ENCODE data around the gene PIM1. TPM values are rescaled to one million over a fixed set of nuclear protein-coding genes. Genes with fewer than 3 reads are reported as not detected.
A peak's percentile ranks its signal among the peaks of the same experiment; 100 is the strongest.

PIM1 gene
- total RNA-seq, 2 donors from 2014 or later = 4.8 to 35.3 TPM

GRCh38 chr6:37168163-37168758 lies 1.7 kb upstream of the PIM1 start:
- DNase-seq (ENCODE audit: low spot score) = no peak
- intact Hi-C loops (cut with DNase I) = no loop called here
- Histone ChIP-seq H3K36me3 (no peaks in the 10 kb centered on the region), H3K27ac (peak overlapping the region; percentile 84 to 90), H3K4me3 (no peak overlapping the region), H3K27me3 (replicated peaks; ENCODE audit: insufficient read depth) (no peaks in the 10 kb centered on the region), H3K9me3 (no peaks in the 10 kb centered on the region), H3K4me1 (replicated peaks) (peaks cover 5% of the 10 kb centered on the region)
- 80% methylated on average over 5 of the region's 5 CpGs for WGBS
- TF ChIP-seq POLR2A (IDR thresholded peaks at IDR 0.05) = no peak
- no peak for TF ChIP-seq POLR2AphosphoS5 (IDR thresholded peaks at IDR 0.05)
- TF ChIP-seq CTCF (IDR thresholded peaks at IDR 0.05) = no peak

- Histone ChIP-seq H3K9me3 (no peaks in the 10 kb centered on the region), H3K27ac (peak overlapping the region; percentile 84 to 90), H3K4me3 (peak overlapping the region; percentile 54), H3K36me3 (peaks cover 0 to 6% of the 10 kb centered on the region in 2 donors), H3K27me3 (replicated peaks; ENCODE audit: insufficient read depth) (no peaks in the 10 kb centered on the region), H3K4me1 (replicated peaks) (peaks cover 5% of the 10 kb centered on the region)
- WGBS = 7% methylated on average over 29 of the region's 29 CpGs
- TF ChIP-seq POLR2AphosphoS5 (IDR thresholded peaks at IDR 0.05) (no peak), CTCF (IDR thresholded peaks at IDR 0.05) (no peak), POLR2A (IDR thresholded peaks at IDR 0.05) (no peak)
- intact Hi-C loops (cut with DNase I) = no loop called here
- DNase-seq (ENCODE audit: low spot score) = peak; percentile 19
Measured at GRCh38 chr6:37168811-37169495, 999 bp upstream of the PIM1 start.

- H3K4me1 ChIP-seq (replicated peaks) = peaks cover 5% of the 10 kb centered on the region
- H3K4me3 ChIP-seq = peak overlapping the region; percentile 54 to 60
- TF ChIP-seq CTCF (IDR thresholded peaks at IDR 0.05) = peak in 3 of 4 experiments; percentile 11 to 38 (median 28)
- TF ChIP-seq POLR2AphosphoS5 (IDR thresholded peaks at IDR 0.05) = no peak
- under 1% methylated on average over 86 of the region's 92 CpGs for WGBS
- intact Hi-C loops (cut with DNase I) = loop anchor here (2.0 to 5.0 kb wide), 2 partner anchors 34 to 183 kb away; partner anchors contain the start of gene MTCH1
- DNase-seq (ENCODE audit: low spot score) = peak; percentile 31
- peaks cover 0 to 9% of the 10 kb centered on the region in 2 donors for H3K36me3 ChIP-seq
- H3K27ac ChIP-seq = peak overlapping the region; percentile 81 to 84
- H3K9me3 ChIP-seq = no peaks in the 10 kb centered on the region
- H3K27me3 ChIP-seq (replicated peaks; ENCODE audit: insufficient read depth) = no peaks in the 10 kb centered on the region
Measured at GRCh38 chr6:37170273-37171200, 585 bp downstream of the PIM1 start.

- WGBS = 8% methylated on average over 45 of the region's 45 CpGs
- peaks cover 5% of the 10 kb centered on the region for H3K4me1 ChIP-seq (replicated peaks)
- no peaks in the 10 kb centered on the region for H3K9me3 ChIP-seq
- peak; percentile 19 for DNase-seq (ENCODE audit: low spot score)
- H3K36me3 ChIP-seq = peaks cover 0 to 9% of the 10 kb centered on the region in 2 donors
- H3K27ac ChIP-seq = peak overlapping the region; percentile 81 to 84
- H3K27me3 ChIP-seq (replicated peaks; ENCODE audit: insufficient read depth) = no peaks in the 10 kb centered on the region
- peak overlapping the region; percentile 54 to 60 for H3K4me3 ChIP-seq
- intact Hi-C loops (cut with DNase I) = loop anchor here (2.0 to 5.0 kb wide), 2 partner anchors 35 to 184 kb away; partner anchors contain the start of gene MTCH1
- TF ChIP-seq POLR2AphosphoS5 (IDR thresholded peaks at IDR 0.05) = no peak
- TF ChIP-seq POLR2A (IDR thresholded peaks at IDR 0.05) = no peak
- no peak for TF ChIP-seq CTCF (IDR thresholded peaks at IDR 0.05)
Measured at GRCh38 chr6:37171201-37171969, 1.4 kb downstream of the PIM1 start.

All from prostate gland (tissue), 2 donors.